ENCODE results near the gene NGEF. TPM values are rescaled to one million over a fixed set of nuclear protein-coding genes. Genes with fewer than 3 reads are reported as not detected.

NGEF gene
- total RNA-seq, 1 experiment from 2014 or later: 71.3 TPM

DNA sequence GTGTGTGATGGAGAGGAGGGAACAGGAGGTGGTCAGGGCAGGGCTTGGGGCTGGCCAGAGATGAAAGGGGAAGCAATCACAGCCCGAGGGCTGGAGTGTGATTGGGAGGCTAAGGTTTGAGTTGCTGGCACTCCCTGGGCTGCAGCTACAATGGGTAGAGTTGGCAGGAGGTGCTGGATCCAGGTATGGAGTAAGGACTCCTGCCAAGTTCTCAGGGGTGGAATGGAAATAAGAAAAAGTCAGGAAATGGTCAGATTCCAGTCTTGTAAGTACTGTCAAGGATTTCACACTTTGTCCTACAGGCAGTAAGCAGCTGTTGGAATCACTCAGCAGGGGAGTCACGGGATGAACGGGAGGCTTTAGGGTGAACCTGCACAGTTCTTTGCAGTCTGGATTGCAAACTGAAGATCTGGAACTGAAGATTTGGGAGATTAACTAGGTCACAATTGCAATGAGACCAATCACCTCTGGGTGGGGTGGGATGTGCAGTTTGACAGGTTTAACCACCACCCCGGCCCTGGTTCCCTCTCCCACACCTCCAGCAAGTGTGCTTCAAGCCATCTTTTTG is 36.2 kb upstream of the NGEF start:
- Histone ChIP-seq H3K9me3 (ENCODE audit: low read length) (no peaks in the 10 kb centered on the region), H3K36me3 (ENCODE audit: low read depth, low read length) (peaks cover 2% of the 10 kb centered on the region; the same call in 1 of the 2 replicates), H3K79me2 (ENCODE audit: low read length) (no peaks in the 10 kb centered on the region), H3F3A (ENCODE audit: low read length, unreplicated experiment) (peaks cover 4% of the 10 kb centered on the region), H3K9ac (ENCODE audit: low read length) (peak overlapping the region; percentile 41), H3K4me2 (ENCODE audit: low read length) (peak overlapping the region; percentile 63), H4K20me1 (ENCODE audit: low read length) (no peaks in the 10 kb centered on the region), H2AFZ (ENCODE audit: low read length) (peak overlapping the region; percentile 47), H3K27ac (ENCODE audit: low read length) (peak overlapping the region; percentile 91), H3K4me3 (ENCODE audit: low read length) (no peak overlapping the region), H3K4me1 (ENCODE audit: insufficient read depth, low read length) (peaks cover 62% of the 10 kb centered on the region), H3K9me2 (replicated peaks; ENCODE audit: low read length) (no peaks in the 10 kb centered on the region), H3K27me3 (ENCODE audit: low read length) (no peaks in the 10 kb centered on the region)
- BruUV-seq (replicated peaks): TSS peak; percentile 56
- TF ChIP-seq, protein P1, sequence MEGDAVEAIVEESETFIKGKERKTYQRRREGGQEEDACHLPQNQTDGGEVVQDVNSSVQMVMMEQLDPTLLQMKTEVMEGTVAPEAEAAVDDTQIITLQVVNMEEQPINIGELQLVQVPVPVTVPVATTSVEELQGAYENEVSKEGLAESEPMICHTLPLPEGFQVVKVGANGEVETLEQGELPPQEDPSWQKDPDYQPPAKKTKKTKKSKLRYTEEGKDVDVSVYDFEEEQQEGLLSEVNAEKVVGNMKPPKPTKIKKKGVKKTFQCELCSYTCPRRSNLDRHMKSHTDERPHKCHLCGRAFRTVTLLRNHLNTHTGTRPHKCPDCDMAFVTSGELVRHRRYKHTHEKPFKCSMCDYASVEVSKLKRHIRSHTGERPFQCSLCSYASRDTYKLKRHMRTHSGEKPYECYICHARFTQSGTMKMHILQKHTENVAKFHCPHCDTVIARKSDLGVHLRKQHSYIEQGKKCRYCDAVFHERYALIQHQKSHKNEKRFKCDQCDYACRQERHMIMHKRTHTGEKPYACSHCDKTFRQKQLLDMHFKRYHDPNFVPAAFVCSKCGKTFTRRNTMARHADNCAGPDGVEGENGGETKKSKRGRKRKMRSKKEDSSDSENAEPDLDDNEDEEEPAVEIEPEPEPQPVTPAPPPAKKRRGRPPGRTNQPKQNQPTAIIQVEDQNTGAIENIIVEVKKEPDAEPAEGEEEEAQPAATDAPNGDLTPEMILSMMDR (conservative IDR thresholded peaks at IDR 0.05; ENCODE audit: low read depth, low read length): no peak
- TF ChIP-seq EZH2phosphoT487 (IDR thresholded peaks at IDR 0.05; ENCODE audit: borderline replicate concordance, low read length) (no peak), EZH2 (IDR thresholded peaks at IDR 0.05; ENCODE audit: low read length, unreplicated experiment) (no peak)
- ChIA-PET CTCF (interaction anchor here (1.0 to 1.4 kb wide), 2 partner anchors 70 to 202 kb away, joined by 5 to 10 read pairs; partner anchors contain the start of gene ATG16L1), POLR2A (ENCODE audit: unreplicated experiment) (interaction anchor here (0.8 kb wide), 1 partner anchor 15 kb away, joined by 4 read pairs; no protein-coding TSS in a partner anchor)
- intact Hi-C loops (cut with micrococcal nuclease): loop anchor here (1.0 to 2.0 kb wide), 5 partner anchors 16 to 202 kb away; partner anchors contain the start of gene ATG16L1
- ATAC-seq: peak; percentile 65
- DNase-seq: peak; percentile 87

DNA sequence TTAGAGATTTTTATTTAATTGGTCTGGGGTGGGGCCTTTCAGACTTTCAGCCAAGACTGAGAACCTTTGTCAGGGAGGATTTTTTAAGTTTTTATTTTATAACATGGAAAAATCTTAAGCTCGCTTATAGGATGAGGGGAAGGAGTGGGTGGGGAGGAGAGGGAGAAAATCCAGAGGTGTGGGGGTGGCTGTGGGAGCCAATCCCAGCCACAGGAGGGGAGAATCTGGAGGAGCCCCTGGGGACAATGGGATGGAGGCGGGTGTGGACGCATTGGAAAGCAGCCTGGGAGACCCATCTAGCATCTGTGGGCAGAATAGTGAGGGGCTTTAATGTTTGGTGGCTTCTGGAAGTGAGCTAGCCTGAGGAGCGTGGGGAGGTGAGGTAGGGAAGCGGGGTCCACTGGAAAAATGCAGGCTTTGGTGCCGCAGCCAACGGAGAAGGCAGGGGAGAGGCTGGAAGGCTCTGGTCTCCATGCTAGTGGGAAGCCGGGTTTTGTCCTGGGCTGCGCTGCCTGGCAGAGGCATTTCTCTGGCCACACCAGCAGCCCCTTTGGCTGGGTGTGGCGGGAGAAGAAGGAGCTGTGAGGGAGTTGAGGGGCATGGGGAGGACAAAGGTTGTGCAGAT is 35.6 kb upstream of the NGEF start:
- ChIA-PET POLR2A (ENCODE audit: unreplicated experiment) (interaction anchor here (0.6 to 0.8 kb wide), 2 partner anchors 15 to 280 kb away, joined by 3 to 4 read pairs; no protein-coding TSS in a partner anchor), CTCF (interaction anchor here (0.6 to 1.4 kb wide), 3 partner anchors 19 to 203 kb away, joined by 4 to 10 read pairs (median 5); partner anchors contain the start of gene ATG16L1)
- no peaks in the 10 kb centered on the region for H3K9me3 ChIP-seq (ENCODE audit: low read length)
- peak overlapping the region; percentile 47; the same call in 1 of the 2 replicates for H2AFZ ChIP-seq (ENCODE audit: low read length)
- no peak for DNase-seq
- no peak overlapping the region for H3K4me3 ChIP-seq (ENCODE audit: low read length)
- no peaks in the 10 kb centered on the region for H4K20me1 ChIP-seq (ENCODE audit: low read length)
- H3K27me3 ChIP-seq (ENCODE audit: low read length): no peaks in the 10 kb centered on the region
- H3K36me3 ChIP-seq (ENCODE audit: low read depth, low read length): no peaks in the 10 kb centered on the region
- TF ChIP-seq EZH2 (IDR thresholded peaks at IDR 0.05; ENCODE audit: low read length, unreplicated experiment): no peak
- TF ChIP-seq, protein P1 (conservative IDR thresholded peaks at IDR 0.05; ENCODE audit: low read depth, low read length): no peak
- H3K4me2 ChIP-seq (ENCODE audit: low read length): peak overlapping the region; percentile 63
- intact Hi-C loops (cut with micrococcal nuclease): loop anchor here (1.0 to 2.0 kb wide), 5 partner anchors 15 to 203 kb away; partner anchors contain the start of gene ATG16L1
- H3K4me1 ChIP-seq (ENCODE audit: insufficient read depth, low read length): peaks cover 56% of the 10 kb centered on the region
- BruUV-seq (replicated peaks): no TSS peak
- ATAC-seq: no peak
- no peaks in the 10 kb centered on the region for H3K79me2 ChIP-seq (ENCODE audit: low read length)
- peak overlapping the region; percentile 91 for H3K27ac ChIP-seq (ENCODE audit: low read length)
- H3F3A ChIP-seq (ENCODE audit: low read length, unreplicated experiment): peaks cover 4% of the 10 kb centered on the region
- H3K9ac ChIP-seq (ENCODE audit: low read length): peak overlapping the region; percentile 41
- H3K9me2 ChIP-seq (replicated peaks; ENCODE audit: low read length): no peaks in the 10 kb centered on the region
